Body of pancreas (tissue), 4 donors: Measurements from ENCODE around the gene HMGB1.

ENCODE experiments used
- CTCF ChIP-seq, 7 experiments: fragments of 450-650 bp in 4 of 7; fragments of 200-600 bp in 3 of 7; sonication (generic) in 3 of 7; IDR thresholded peaks; one replicate each; pipeline ENCODE4 v1.5.1; 2016 to 2019; ENCODE audit warnings: antibody characterized with exemption in 7 of 7
- POLR2A ChIP-seq, 3 donors: fragments of 450-650 bp; IDR thresholded peaks; one replicate each; pipeline ENCODE4 v1.6.1; 2016; ENCODE audit warnings: antibody characterized with exemption in 3 of 3, mild to moderate bottlenecking in 2 of 3

GRCh38 chr13:30418075-30418716, 47.5 kb downstream of the HMGB1 start:
- TF ChIP-seq CTCF (IDR thresholded peaks at IDR 0.05), result no peak
- no peak for TF ChIP-seq POLR2A (IDR thresholded peaks at IDR 0.05)
